PC-3 (cell line): ENCODE data around the gene MRI1. TPM values are rescaled to one million over a fixed set of nuclear protein-coding genes. Genes with fewer than 3 reads are reported as not detected.

Experiments used
- ATAC-seq: fragments of 200-7000 bp; cut with Tn5 transposase; 2 replicates; pipeline ENCODE4 v1.9.1; 2020; ENCODE audit warnings: mild to moderate bottlenecking, moderate library complexity
- BruUV-seq: library from RNA; stranded (reverse); fragments of 400-500 nt; replicated peaks from 2 replicates; lab custom pipeline; 2021; lab: Mats Ljungman, UMichigan
- CTCF ChIA-PET: fragments of 300-600 bp; sonication (Branson Sonifier 250); formaldehyde crosslinking; loops from one replicate; lab custom pipeline; 2022; ENCODE audit warnings: antibody characterized with exemption; lab: Charles Lee
- POLR2A ChIA-PET: fragments of 300-600 bp; sonication (Branson Sonifier 250); formaldehyde crosslinking; loops from one replicate; lab custom pipeline; 2022; ENCODE audit warnings: antibody characterized with exemption; ENCODE audit not compliant: unreplicated experiment; lab: Charles Lee
- DNase-seq: peaks from one replicate; pipeline ENCODE4 v3.0.0-alpha.2; 2015
- H2AFZ ChIP-seq: fragments of 300-600 bp; sonication (generic); 2 replicates; pipeline ENCODE4 v1.6.0; 2016; ENCODE audit warnings: antibody characterized with exemption, low read length
- H3F3A ChIP-seq: fragments of 300-600 bp; sonication (generic); one replicate; pipeline ENCODE4 v1.6.0; 2017; ENCODE audit warnings: antibody characterized with exemption, low read length, control low read depth, mild to moderate bottlenecking; ENCODE audit not compliant: unreplicated experiment
- H3K27ac ChIP-seq: fragments of 300-600 bp; sonication (generic); 2 replicates; pipeline ENCODE4 v1.5.1; 2016; ENCODE audit warnings: mild to moderate bottlenecking, low read length
- H3K27me3 ChIP-seq: fragments of 300-600 bp; sonication (generic); 2 replicates; pipeline ENCODE4 v1.6.1; 2016; ENCODE audit warnings: low read length, mixed read lengths
- H3K36me3 ChIP-seq: fragments of 300-600 bp; sonication (generic); 2 replicates; pipeline ENCODE4 v1.6.1; 2016; ENCODE audit warnings: low read depth, mixed run types, low read length, mixed read lengths
- H3K4me1 ChIP-seq: fragments of 300-600 bp; sonication (generic); 2 replicates; pipeline ENCODE4 v1.5.1; 2016; ENCODE audit warnings: low read length; ENCODE audit not compliant: insufficient read depth
- H3K4me2 ChIP-seq: fragments of 300-600 bp; sonication (generic); 2 replicates; pipeline ENCODE4 v1.6.0; 2016; ENCODE audit warnings: low read length
- H3K4me3 ChIP-seq: fragments of 300-600 bp; sonication (generic); 2 replicates; pipeline ENCODE4 v1.5.1; 2016; ENCODE audit warnings: mild to moderate bottlenecking, low read length, mixed read lengths
- H3K79me2 ChIP-seq: fragments of 300-600 bp; sonication (generic); 2 replicates; pipeline ENCODE4 v1.6.1; 2017; ENCODE audit warnings: low read length, mixed read lengths
- H3K9ac ChIP-seq: fragments of 300-600 bp; sonication (generic); 2 replicates; pipeline ENCODE4 v1.6.0; 2016; ENCODE audit warnings: mild to moderate bottlenecking, low read length
- H3K9me2 ChIP-seq: fragments of 300-600 bp; sonication (generic); replicated peaks from 2 replicates; pipeline ENCODE4 v1.6.1; 2016; ENCODE audit warnings: mixed run types, low read length, mixed read lengths
- H3K9me3 ChIP-seq: fragments of 300-600 bp; sonication (generic); 2 replicates; pipeline ENCODE4 v1.6.1; 2016; ENCODE audit warnings: low read length, mixed read lengths
- H4K20me1 ChIP-seq: fragments of 300-600 bp; sonication (generic); 2 replicates; pipeline ENCODE4 v1.6.1; 2016; ENCODE audit warnings: low read length, mixed read lengths
- CTCF ChIP-seq: fragments of 300-600 bp; sonication (generic); conservative IDR thresholded peaks from 2 replicates; pipeline ENCODE4 v1.5.1; 2017; ENCODE audit warnings: antibody characterized with exemption, low read depth, mild to moderate bottlenecking, low read length
- EZH2 ChIP-seq: fragments of 300-600 bp; sonication (generic); IDR thresholded peaks from one replicate; pipeline ENCODE4 v1.6.1; 2017; ENCODE audit warnings: antibody characterized with exemption, mild to moderate bottlenecking, low read length; ENCODE audit not compliant: unreplicated experiment
- EZH2phosphoT487 ChIP-seq: fragments of 300-600 bp; sonication (generic); IDR thresholded peaks from 2 replicates; pipeline ENCODE4 v1.6.1; 2018; ENCODE audit warnings: mild to moderate bottlenecking, antibody characterized with exemption, low read length, borderline replicate concordance
- intact Hi-C: fragments of 100-400 bp; cut with micrococcal nuclease; formaldehyde crosslinking; loops from 2 replicates; pipeline ENCODE4 v1.9.0; 2023
- total RNA-seq: library from RNA; depleted of rRNA; stranded (reverse); fragments of >200 nt; gene quantifications from 2 replicates; pipeline ENCODE4 v1.2.3, GENCODE V29; 2014; rRNA removed

Gene MRI1
- total RNA-seq, 1 experiment from 2014 or later = 85.2 TPM

GRCh38 chr19:13819238-13819637, 54.9 kb downstream of the MRI1 start:
- no peaks in the 10 kb centered on the region for H3F3A ChIP-seq
- H4K20me1 ChIP-seq = no peaks in the 10 kb centered on the region
- no peaks in the 10 kb centered on the region for H3K27me3 ChIP-seq
- no peaks in the 10 kb centered on the region for H3K9me3 ChIP-seq
- H3K9me2 ChIP-seq = no peaks in the 10 kb centered on the region
- intact Hi-C loops = no loop called here
- no peak overlapping the region for H3K27ac ChIP-seq
- H3K9ac ChIP-seq = no peak overlapping the region
- BruUV-seq = no TSS peak
- no peak for ATAC-seq
- no peaks in the 10 kb centered on the region for H3K79me2 ChIP-seq
- H3K4me1 ChIP-seq = no peaks in the 10 kb centered on the region
- POLR2A ChIA-PET = no interaction called here
- CTCF ChIA-PET = no interaction called here
- no peak overlapping the region for H3K4me2 ChIP-seq
- no peak overlapping the region for H2AFZ ChIP-seq
- DNase-seq = no peak
- TF ChIP-seq EZH2 (no peak), CTCF (no peak), EZH2phosphoT487 (no peak)
- H3K36me3 ChIP-seq = peaks cover 8% of the 10 kb centered on the region
- H3K4me3 ChIP-seq = no peak overlapping the region

GRCh38 chr19:13821292-13821691, 57.0 kb downstream of the MRI1 start:
- BruUV-seq = no TSS peak

GRCh38 chr19:13823256-13823655, 58.9 kb downstream of the MRI1 start:
- H3K36me3 ChIP-seq = peaks cover 4% of the 10 kb centered on the region
- intact Hi-C loops = no loop called here
- no peaks in the 10 kb centered on the region for H3K9me3 ChIP-seq
- DNase-seq (no peak), ATAC-seq (no peak)
- CTCF ChIA-PET = no interaction called here
- no peak for TF ChIP-seq EZH2
- TF ChIP-seq CTCF = no peak
- no peak for TF ChIP-seq EZH2phosphoT487
- H3K27ac ChIP-seq = no peak overlapping the region
- no peak overlapping the region for H3K4me2 ChIP-seq
- H2AFZ ChIP-seq = no peak overlapping the region
- H3K79me2 ChIP-seq = no peaks in the 10 kb centered on the region
- no TSS peak for BruUV-seq
- H3K4me3 ChIP-seq = no peak overlapping the region
- POLR2A ChIA-PET = no interaction called here
- no peaks in the 10 kb centered on the region for H3K9me2 ChIP-seq
- H4K20me1 ChIP-seq = no peaks in the 10 kb centered on the region
- no peaks in the 10 kb centered on the region for H3K4me1 ChIP-seq
- no peak overlapping the region for H3K9ac ChIP-seq
- H3F3A ChIP-seq = no peaks in the 10 kb centered on the region
- H3K27me3 ChIP-seq = no peaks in the 10 kb centered on the region

More at GRCh38 chr19:13821292-13821691, 57.0 kb downstream of the MRI1 start:
- ChIA-PET POLR2A (no interaction called here), CTCF (no interaction called here)
- no peak for TF ChIP-seq CTCF
- no peak for TF ChIP-seq EZH2
- TF ChIP-seq EZH2phosphoT487 = no peak
- DNase-seq (no peak), ATAC-seq (no peak)
- no peaks in the 10 kb centered on the region for H4K20me1 ChIP-seq
- H3K27ac ChIP-seq = no peak overlapping the region
- H3K4me2 ChIP-seq = no peak overlapping the region
- H2AFZ ChIP-seq = no peak overlapping the region
- no peaks in the 10 kb centered on the region for H3K4me1 ChIP-seq
- no peak overlapping the region for H3K4me3 ChIP-seq
- intact Hi-C loops = no loop called here
- H3K9me2 ChIP-seq = no peaks in the 10 kb centered on the region
- H3F3A ChIP-seq = no peaks in the 10 kb centered on the region
- no peak overlapping the region for H3K9ac ChIP-seq
- H3K27me3 ChIP-seq = no peaks in the 10 kb centered on the region
- H3K36me3 ChIP-seq = peaks cover 8% of the 10 kb centered on the region
- no peaks in the 10 kb centered on the region for H3K9me3 ChIP-seq
- no peaks in the 10 kb centered on the region for H3K79me2 ChIP-seq

Other genes starting within 250 kb of the MRI1 start
- 341 and 392 TPM in 2 replicates for gene C19orf53, start 9.9 kb downstream of the MRI1 start, total RNA-seq
- 8.0 and 11.4 TPM in 2 replicates for gene ZSWIM4, start 30.9 kb downstream of the MRI1 start, total RNA-seq
- gene NANOS3, start 112.6 kb downstream of the MRI1 start, total RNA-seq = 1.7 TPM in 1 of 2 replicates, not detected in the other
- 5.4 and 6.0 TPM in 2 replicates for gene BRME1, start 141.6 kb downstream of the MRI1 start, total RNA-seq
- gene CC2D1A, start 141.7 kb downstream of the MRI1 start, total RNA-seq = 67.7 and 102 TPM in 2 replicates
- gene PODNL1, start 173.9 kb downstream of the MRI1 start, total RNA-seq = 0.92 TPM in 1 of 2 replicates, not detected in the other
- 50.8 and 85.2 TPM in 2 replicates for gene DCAF15, start 188.0 kb downstream of the MRI1 start, total RNA-seq
- 7.5 and 9.2 TPM in 2 replicates for gene RFX1, start 241.8 kb downstream of the MRI1 start, total RNA-seq